ENCODE measurements around the gene PSMA1. TPM values are rescaled to one million over a fixed set of nuclear protein-coding genes. Genes with fewer than 3 reads are reported as not detected.
"Not testable (repeated sequence)": the region's sequence is repeated elsewhere in the genome, so short reads cannot be mapped to it uniquely, and the experiment has no call there.

PSMA1 gene
- total RNA-seq, 1 experiment from 2014 or later, result 233 TPM

DNA sequence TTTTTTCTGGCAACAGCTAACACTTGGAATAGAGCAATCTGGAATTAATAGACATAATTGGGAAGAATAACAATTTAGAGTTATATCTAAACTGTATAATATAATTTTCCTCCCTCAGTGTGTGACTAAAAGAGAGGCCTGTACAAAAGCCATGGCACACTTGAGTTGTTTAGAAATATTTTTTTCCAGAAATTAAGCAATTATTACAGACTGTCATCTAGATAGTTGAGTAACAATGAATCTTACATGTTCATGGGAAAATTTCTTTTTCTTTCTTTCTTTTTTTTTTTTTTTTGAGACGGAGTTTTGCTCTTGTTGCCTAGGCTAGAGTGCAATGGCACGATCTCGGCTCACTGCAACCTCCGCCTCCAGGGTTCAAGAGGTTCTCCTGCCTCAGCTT lies 15.0 kb upstream of the PSMA1 start:
- not testable (repeated sequence) for DNase-seq (ENCODE audit: low read depth)

DNA sequence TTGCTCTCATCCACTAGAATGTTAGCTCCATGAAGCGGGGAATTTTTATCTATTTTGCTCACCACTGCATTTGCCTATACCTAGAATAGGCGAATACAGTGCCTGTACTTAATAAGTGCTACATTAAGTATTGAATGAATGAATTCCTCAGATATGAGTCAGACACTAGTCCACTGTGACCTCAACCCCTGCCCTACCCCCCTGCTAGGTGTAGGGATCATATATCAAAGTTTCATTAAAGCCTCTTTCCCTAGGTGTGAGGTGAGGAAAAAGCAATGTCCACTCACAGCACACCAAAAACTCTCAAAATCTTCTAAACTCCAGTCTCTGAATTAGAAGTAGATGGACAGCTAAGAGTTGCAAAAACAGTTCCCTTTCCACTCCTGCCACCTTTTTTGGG lies 9.8 kb upstream of the PSMA1 start:
- DNase-seq (ENCODE audit: low read depth), result no peak

DNA sequence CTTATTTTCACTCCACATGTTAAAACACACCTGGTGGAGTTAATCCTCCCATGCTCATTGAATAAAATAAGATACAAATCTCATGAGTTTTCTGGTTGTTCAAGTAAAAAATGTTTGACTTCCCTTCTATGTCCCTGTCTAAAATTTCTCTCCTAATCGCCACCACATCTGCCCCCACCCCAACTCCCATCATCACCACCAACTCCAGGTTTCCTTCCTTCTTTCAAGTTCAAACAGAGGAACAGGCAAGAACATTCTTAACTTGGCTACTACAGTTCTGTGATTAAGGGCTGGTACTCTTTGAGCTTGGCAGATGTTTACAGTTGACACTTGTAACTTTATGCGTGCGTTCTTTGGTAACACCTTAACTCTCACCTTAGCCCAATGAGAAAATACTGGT lies 9.1 kb upstream of the PSMA1 start:
- no peak for DNase-seq (ENCODE audit: low read depth)

DNA sequence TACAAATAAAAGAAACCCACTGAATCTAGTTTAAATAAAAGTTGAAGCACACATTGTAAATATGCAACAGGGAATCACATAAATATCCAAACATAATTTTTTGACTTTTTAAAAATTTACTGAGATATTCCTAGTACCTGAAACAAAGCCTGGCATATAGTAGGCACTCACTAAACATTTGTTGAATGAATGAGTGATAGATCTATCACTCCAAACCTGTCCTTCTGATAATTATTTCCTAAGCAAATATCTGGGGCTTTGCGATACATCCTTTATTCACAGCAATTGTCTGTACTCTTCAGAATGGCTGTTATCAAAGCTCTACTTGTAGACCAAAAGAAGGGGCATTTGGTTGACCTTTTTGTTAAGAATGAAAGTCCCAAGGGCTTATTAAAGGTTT lies 2.6 kb upstream of the PSMA1 start:
- DNase-seq (ENCODE audit: low read depth), result no peak

DNA sequence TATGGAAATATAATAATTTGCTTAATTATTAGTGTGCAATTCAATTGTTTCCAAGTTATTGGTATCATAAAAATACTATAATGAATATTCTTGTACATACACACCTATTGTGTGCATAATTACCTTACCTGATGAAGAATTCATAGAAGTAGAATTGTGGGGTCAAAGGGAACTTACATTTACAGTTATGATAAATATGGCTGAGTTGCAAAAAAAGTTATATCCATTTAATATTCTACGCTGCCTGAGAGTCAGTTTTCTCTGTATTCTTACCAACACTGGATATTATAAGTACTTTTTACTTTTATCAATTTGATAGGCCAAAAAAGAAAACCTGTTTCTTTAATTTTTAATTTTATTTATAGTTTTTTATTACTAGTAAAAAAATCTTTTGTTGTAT lies 2.1 kb upstream of the PSMA1 start:
- DNase-seq (ENCODE audit: low read depth), result no peak

DNA sequence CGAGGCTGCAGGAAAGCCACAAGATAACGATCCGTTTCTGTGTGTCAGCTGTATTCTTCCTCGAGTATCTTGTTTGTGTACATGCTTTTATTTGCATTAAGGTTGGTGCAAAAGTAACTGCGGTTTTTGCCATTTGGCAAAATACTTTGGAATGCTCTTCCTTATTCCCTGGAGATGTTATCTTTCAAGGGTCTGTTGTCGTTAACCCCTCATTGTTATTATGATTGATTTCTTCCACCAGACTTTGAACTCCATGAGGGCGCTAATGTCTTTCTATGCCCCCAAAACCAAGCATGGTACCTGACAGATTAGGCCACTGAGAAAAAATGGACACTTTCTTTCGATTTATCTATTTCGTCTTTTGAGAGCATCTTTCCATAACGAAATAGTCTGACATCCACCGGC lies 563 bp upstream of the PSMA1 start:
- no peak for DNase-seq (ENCODE audit: low read depth)

DNA sequence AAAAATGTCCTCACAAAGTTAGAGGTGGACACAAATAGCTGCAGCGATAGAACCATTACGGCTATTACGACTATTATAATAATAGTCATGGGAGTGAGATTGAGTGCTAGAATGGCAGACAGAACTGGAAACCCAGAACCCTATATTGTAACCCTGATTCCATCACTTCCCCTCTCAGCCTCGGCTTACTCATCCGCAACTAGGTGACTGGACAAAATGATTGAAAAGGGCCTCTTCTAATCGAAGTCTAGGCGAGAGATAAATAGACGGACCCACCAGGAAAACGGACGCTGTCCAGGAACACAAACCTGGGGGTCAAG lies 629 bp downstream of the PSMA1 start:
- no peak for DNase-seq (ENCODE audit: low read depth)

DNA sequence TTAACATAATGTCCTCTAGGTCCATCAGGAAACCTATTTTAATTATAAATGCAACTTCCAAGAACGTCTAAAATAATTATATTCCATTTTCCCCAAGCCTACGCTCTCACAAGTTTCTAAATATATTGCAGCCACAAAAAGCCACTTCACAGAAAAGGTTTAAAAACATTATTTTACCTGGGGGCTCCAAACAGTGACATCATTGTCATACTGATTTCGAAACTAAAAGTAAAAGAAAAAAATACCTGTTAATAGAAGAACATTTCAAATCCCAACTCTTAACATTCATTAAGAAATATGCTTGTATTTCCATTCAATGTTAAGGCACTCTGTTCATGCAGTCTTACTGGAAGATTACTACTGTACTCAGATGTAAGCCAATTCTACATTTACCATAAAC lies 1.4 kb downstream of the PSMA1 start:
- no peak for DNase-seq (ENCODE audit: low read depth)

DNA sequence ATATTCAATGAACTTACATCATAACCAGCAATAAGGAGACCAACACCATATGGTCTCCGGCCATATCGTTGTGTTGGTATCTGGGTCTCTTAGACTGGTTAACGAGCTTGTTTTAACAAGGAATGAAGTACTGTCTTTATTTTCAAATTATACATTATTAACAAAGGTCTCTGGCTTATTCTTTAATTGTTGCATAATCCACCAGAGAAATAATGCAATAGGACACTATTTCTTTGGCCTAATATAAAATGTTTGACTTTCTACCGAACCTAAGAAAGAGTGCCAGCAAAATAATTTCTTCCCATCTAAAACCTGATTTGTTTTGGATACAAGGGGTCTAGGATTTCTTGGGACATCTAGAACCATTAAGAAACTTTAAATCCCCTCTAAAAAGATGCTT lies 6.4 kb downstream of the PSMA1 start:
- DNase-seq (ENCODE audit: low read depth), result no peak

DNA sequence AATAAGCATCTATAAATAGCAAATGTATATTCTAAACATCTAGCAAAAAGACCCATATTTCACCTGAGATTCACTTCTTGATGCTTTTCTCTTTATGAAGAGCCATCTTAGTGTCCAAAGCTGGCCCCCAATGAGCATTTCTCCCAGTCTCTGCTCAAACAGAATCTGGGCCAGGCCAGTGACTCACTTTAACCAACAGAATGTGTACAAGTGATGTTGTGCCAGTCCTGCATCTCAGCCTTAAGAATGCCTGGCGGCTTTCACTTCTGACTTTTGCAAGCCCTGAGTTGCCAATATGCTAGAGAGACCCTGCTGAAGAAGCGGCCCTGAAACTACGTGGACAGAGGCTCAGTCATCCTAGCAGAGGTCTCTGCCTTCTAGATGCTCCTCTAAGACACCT lies 13.7 kb downstream of the PSMA1 start:
- DNase-seq (ENCODE audit: low read depth), result no peak

DNA sequence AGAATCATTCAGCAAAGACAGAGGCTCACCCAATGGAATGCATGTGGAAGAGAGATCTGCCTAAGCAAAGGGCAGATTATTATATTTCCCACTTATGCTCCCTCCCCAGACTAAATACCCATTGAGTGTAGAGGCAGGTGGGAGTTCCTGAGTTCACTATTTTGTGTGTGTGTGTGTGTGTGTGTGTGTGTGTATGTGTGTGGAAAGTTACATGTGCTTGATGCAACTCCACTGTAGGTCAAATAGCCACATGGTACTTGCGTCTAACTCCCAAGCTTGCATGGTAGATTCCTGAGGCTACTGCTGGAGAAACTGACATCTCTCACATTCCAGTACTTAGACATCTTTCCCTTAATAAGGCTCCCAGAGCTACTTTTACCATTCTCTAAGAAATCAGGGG lies 17.2 kb downstream of the PSMA1 start:
- DNase-seq (ENCODE audit: low read depth), result no peak

DNA sequence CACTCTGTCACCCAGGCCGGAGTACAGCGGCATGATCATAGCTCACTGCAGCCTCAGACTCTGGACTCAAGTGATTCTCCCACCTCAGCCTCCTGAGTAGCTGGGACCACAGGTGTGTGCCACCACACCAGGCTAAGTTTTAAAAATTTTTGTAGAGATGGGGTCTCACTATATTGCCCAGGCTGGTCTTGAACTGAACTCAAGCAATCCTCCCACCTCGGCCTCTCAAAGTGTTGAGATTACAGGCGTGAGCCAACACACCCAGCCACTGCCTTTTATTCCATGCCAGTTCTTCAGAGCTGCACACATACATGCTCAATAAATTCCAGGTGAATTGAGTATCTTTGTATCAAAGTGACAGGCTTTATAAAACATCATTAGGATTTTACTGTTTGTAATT lies 18.1 kb downstream of the PSMA1 start:
- no peak for DNase-seq (ENCODE audit: low read depth)

DNA sequence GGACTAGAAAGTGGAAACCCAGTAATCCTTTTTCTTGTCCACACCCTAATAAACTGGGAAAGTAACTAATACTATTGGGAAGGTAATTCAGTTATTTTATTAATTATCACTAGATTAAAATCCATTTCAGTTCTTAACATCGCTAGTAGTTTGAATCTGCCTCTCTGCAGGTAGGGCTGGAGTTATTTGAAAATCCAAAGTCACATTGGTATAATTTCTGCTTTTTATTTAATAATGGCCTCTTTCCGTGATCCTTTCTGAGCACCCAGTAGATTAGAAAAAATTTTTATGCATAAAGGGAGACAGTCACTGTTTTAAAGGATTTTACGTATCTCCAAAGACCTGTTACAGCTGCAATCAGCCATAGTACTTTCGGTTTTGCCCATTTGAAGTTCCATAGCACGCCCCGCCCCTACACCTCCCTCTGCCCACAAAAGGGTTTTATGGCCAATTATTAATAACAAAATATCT lies 20.0 kb downstream of the PSMA1 start:
- DNase-seq (ENCODE audit: low read depth), result peak; percentile 60

DNA sequence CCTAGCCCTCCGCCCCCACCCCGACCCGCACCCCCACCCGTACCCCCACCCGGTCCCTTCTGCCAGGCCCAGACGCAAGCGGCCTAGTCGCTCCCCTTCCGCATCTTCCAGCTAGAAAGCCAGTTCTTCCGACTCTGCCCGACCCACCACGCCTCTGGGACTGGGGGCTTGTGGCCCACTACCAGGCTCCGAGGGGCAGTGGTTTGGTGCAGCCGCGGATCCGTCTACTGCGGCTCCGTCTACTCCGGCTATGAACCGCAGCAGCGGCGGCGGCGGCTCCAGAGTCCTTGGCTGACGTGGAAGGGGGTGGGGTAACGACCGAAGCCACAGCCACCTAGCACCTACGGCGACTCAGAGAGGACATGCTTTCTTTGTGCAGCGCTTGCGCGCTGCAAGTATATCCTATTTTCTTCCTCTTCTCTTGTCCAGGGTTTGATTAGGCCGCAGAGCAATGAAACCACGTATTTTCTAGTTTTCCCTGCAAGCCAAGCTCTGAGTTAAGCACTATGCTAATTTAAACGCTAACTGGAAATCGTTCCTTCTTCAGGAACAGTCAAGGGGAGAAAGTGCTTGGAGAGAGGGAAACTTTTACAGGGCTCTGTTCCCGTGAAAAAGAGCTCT lies 20.5 kb downstream of the PSMA1 start, which contains the start of gene COPB1:
COPB1 (minus strand) TSS at position 252 of the 621 bp plus-strand sequence. CDS start 883 bp downstream, outside the sequence.
- peak; percentile 90 for DNase-seq (ENCODE audit: low read depth)

DNA sequence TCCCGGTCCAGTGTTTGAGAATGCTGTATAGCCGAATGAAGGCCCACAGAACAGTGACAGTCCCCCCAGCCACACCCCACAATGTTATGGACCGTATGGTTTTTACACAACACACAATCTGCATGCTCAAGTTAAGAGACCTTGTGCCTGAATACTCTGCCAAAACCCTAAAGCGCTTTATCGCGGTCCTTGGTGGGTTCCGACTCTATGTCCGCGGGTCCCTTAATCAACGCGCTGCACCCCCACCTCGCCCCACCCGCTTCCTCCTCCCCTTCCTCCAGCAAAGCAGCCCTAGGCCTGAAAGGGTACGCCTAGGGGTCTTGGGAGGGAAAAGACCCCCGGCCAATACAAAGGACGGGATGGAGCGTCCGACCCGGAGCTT lies 21.0 kb downstream of the PSMA1 start:
- DNase-seq (ENCODE audit: low read depth), result no peak

DNA sequence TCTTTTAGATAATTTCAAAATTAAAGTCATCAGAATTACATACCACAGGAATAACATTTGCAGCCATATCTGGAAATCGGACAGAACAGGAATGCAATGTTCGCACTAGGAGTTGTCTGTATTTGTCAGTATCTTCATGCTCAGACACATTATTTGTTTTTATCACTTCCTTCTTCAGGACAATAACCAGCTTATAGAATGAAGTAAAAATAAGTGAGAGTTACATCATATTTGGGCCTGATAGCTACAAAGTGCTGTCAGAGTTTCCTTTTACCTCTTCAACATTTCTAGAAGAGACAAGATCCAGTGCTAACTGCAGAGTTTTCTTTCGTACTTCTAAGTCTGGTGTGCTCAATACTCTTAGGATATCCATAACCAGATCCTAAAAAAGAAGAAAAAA lies 39.5 kb downstream of the PSMA1 start:
- DNase-seq (ENCODE audit: low read depth), result no peak

DNA sequence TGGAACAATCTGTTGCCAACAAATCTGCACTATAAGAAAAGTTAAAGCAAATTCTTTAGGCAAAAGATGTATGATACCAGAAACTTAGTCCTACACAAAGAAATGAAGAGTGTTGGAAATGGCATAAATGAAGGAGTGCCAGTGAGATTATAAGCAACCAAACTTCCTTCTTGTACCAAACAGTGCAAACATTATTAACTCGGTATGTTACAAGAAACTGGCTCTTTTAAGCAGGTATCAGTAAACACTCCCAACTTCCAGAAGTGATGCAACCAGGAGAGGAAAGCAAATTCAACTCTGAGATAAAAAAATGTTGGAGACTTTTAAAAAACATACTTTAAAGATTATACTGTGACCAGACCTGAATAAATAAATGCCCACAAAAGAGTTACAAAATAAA lies 49.1 kb downstream of the PSMA1 start:
- no peak for DNase-seq (ENCODE audit: low read depth)

DNA sequence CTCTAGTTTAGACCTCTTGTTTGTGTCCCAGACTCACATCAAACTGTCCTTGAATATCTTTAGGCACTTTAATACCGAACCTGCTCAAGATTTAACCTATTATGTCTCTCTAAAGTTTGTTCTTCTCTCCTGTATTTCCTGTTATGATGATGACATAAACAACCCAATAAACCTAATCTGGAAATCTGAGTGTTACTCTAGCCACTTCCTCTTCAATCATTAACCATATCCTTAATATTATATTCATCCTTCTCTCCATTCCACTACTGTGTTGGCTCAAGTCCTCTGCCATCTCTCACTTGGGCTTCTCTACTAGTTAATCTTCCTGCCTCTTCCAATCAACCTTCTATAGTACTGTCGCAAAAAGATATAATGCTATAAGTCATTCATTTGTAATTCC lies 56.6 kb downstream of the PSMA1 start:
- DNase-seq (ENCODE audit: low read depth), result no peak

DNA sequence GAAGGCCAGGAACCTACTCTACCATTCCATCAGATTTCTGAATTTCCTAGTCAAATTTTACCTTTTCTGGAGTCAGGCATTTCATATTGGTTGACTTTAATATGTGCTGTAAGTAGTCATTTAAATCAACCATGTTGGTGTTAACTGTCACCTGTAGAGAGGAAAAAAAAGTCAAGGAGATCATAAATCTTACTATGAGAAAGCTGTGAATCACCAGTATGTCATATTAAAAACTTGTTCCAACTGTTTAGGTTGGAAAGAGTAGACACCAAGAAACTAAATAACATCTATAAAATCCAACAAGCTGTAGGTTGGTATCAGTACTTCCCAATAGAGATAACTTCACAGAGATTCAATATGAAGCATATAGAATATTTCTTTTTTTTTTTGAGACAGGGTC lies 60.0 kb downstream of the PSMA1 start:
- no peak for DNase-seq (ENCODE audit: low read depth)

DNA sequence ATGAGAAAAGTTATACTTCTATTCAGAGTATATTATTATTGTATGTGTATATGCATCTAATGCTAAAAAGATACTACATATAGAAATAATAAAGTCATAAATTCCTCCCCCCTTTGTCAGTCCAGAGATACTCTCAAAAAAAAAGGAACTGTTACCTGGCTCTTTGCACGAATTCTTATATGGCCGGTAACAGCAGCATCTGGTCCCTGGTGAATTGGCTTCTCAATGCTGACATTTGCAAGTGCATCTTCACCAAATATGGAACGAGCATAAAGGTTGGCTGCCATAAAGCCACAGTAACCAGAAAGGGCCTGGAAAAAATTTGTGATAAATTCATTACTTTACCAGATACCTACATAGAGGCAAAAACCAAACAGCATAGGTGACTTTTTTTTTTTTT lies 61.8 kb downstream of the PSMA1 start:
- no peak for DNase-seq (ENCODE audit: low read depth)

DNA sequence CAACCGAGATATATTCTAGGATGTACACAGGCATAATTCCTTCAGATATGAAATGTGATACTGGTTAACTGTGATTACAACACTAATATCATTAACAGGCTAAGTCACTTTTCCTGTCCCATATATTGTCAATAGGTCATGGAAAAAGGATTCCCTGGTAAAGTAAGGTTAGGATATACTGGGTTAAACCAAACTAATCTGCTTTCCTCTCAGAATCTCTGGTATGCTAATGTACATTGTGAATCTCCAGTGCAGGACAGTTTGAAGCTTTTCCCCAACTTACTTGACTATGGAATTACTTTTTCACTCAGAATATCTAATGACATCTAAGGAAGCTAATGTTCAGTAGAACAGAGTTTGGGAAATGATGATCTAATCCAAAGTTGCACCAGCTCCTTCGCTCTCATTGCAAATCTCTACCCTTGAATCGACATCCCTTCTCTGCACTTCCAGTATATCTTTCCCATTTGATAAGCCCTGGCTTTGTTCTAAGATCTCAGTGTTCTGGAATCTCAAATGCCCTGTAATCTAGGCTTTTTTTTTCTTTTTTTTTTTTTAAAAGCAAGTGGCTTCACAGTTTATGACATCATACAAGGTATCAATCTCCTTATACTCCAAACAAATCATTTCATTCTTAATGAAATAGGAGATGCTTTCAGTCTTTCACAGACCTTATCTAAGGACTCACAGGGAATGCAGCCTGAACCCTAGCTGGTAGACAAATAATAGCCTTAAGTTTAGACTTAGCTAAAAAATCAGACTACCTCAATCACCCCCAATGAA lies 64.3 kb downstream of the PSMA1 start:
- no peak for DNase-seq (ENCODE audit: low read depth)
